HepG2 (cell line): ENCODE results near the gene DERL2. TPM values are rescaled to one million over a fixed set of nuclear protein-coding genes. Genes with fewer than 3 reads are reported as not detected.
A peak's percentile ranks its signal among the peaks of the same experiment; 100 is the strongest.

Source experiments
- AGO2 ChIP-seq: fragments of 200-400 bp; formaldehyde crosslinking; optimal IDR thresholded peaks from 2 replicates; pipeline ENCODE3; 2017; ENCODE audit warnings: mild to moderate bottlenecking, low read depth, low read length, moderate library complexity
- ASH2L ChIP-seq: fragments of 300-600, 200-600 bp; sonication (generic); IDR thresholded peaks from 2 replicates; pipeline ENCODE4 v1.7.0; 2017; ENCODE audit warnings: low read depth, mild to moderate bottlenecking, moderate library complexity, mixed read lengths, low read length; ENCODE audit not compliant: insufficient read length
- EZH2 ChIP-seq: conservative IDR thresholded peaks from 2 replicates; pipeline ENCODE4 v1.6.1; 2012; ENCODE audit warnings: mild to moderate bottlenecking, low read depth, low read length, moderate library complexity
- FLYWCH1 ChIP-seq: sonication (generic); formaldehyde crosslinking; IDR thresholded peaks from 2 replicates; pipeline ENCODE4 v1.8.1; 2023; ENCODE audit warnings: mild to moderate bottlenecking, missing genetic modification reagents
- FOXC1 ChIP-seq: sonication (generic); formaldehyde crosslinking; IDR thresholded peaks from 2 replicates; pipeline ENCODE4 v1.8.0; 2022; ENCODE audit warnings: mild to moderate bottlenecking, missing genetic modification reagents, borderline replicate concordance
- GATAD2A ChIP-seq: IDR thresholded peaks from 2 replicates; pipeline ENCODE4 v1.6.1; 2016
- GTF2F1 ChIP-seq: fragments of 150-350 bp; IDR thresholded peaks from 2 replicates; pipeline ENCODE4 v1.6.1; 2014; ENCODE audit warnings: low read length
- ISL2 ChIP-seq: sonication (generic); formaldehyde crosslinking; IDR thresholded peaks from 2 replicates; pipeline ENCODE4 v1.5.0; 2020; ENCODE audit warnings: missing genetic modification reagents
- KDM3A ChIP-seq: IDR thresholded peaks from 2 replicates; pipeline ENCODE4 v1.6.1; 2018; ENCODE audit warnings: low read depth, missing compliant biosample characterization
- SAFB2 ChIP-seq: sonication (generic); formaldehyde crosslinking; IDR thresholded peaks from 2 replicates; pipeline ENCODE4 v1.5.1; 2020; ENCODE audit warnings: missing genetic modification reagents, low read depth, mild to moderate bottlenecking, borderline replicate concordance
- SCMH1 ChIP-seq: sonication (generic); formaldehyde crosslinking; IDR thresholded peaks from 2 replicates; pipeline ENCODE4 v1.9.0; 2021; ENCODE audit warnings: missing genetic modification reagents, mild to moderate bottlenecking, borderline replicate concordance
- WIZ ChIP-seq: sonication (generic); formaldehyde crosslinking; IDR thresholded peaks from 2 replicates; pipeline ENCODE4 v1.5.1; 2020; ENCODE audit warnings: mild to moderate bottlenecking, missing genetic modification reagents
- YY1 ChIP-seq: IDR thresholded peaks from 2 replicates; pipeline ENCODE4 v1.6.1; 2011; ENCODE audit warnings: low read length, low read depth, moderate library complexity, mild to moderate bottlenecking; ENCODE audit not compliant: insufficient read depth, insufficient replicate concordance
- ZBTB4 ChIP-seq: sonication (generic); formaldehyde crosslinking; IDR thresholded peaks from 2 replicates; pipeline ENCODE4 v1.4.0; 2020; ENCODE audit warnings: missing genetic modification reagents, mild to moderate bottlenecking, borderline replicate concordance
- ZC3H13 ChIP-seq: sonication (generic); formaldehyde crosslinking; IDR thresholded peaks from 2 replicates; pipeline ENCODE4 v1.8.1; 2023; ENCODE audit warnings: mild to moderate bottlenecking, missing genetic modification reagents, moderate library complexity
- ZFP36L2 ChIP-seq: sonication (generic); formaldehyde crosslinking; IDR thresholded peaks from 2 replicates; pipeline ENCODE4 v1.4.0; 2020; ENCODE audit warnings: missing genetic modification reagents
- ZMYM4 ChIP-seq: sonication (generic); formaldehyde crosslinking; IDR thresholded peaks from 2 replicates; pipeline ENCODE4 v1.8.1; 2023; ENCODE audit warnings: mild to moderate bottlenecking, missing genetic modification reagents
- ZNF136 ChIP-seq: sonication (generic); formaldehyde crosslinking; IDR thresholded peaks from 2 replicates; pipeline ENCODE4 v1.8.1; 2022; ENCODE audit warnings: low read depth, mild to moderate bottlenecking, moderate library complexity, missing genetic modification reagents
- ZNF225 ChIP-seq: sonication (generic); formaldehyde crosslinking; IDR thresholded peaks from 2 replicates; pipeline ENCODE4 v1.4.0; 2020; ENCODE audit warnings: mild to moderate bottlenecking, missing genetic modification reagents
- ZNF264 ChIP-seq: sonication (generic); formaldehyde crosslinking; IDR thresholded peaks from 2 replicates; pipeline ENCODE4 v1.4.0; 2020; ENCODE audit warnings: missing genetic modification reagents
- ZNF44 ChIP-seq: sonication (generic); formaldehyde crosslinking; IDR thresholded peaks from 2 replicates; pipeline ENCODE4 v1.5.1; 2020; ENCODE audit warnings: mild to moderate bottlenecking, missing genetic modification reagents
- ZNF710 ChIP-seq: sonication (generic); formaldehyde crosslinking; IDR thresholded peaks from 2 replicates; pipeline ENCODE4 v1.5.0; 2020; ENCODE audit warnings: mild to moderate bottlenecking, missing genetic modification reagents, borderline replicate concordance
- ZNF749 ChIP-seq: sonication (generic); formaldehyde crosslinking; IDR thresholded peaks from 2 replicates; pipeline ENCODE4 v1.8.0; 2022; ENCODE audit warnings: mild to moderate bottlenecking, missing genetic modification reagents, moderate library complexity, borderline replicate concordance
- ZZZ3 ChIP-seq: sonication (generic); formaldehyde crosslinking; IDR thresholded peaks from 2 replicates; pipeline ENCODE4 v1.4.0; 2020; ENCODE audit warnings: missing genetic modification reagents, mild to moderate bottlenecking, borderline replicate concordance
- polyA plus RNA-seq, 8 experiments: library from polyadenylated mRNA; depleted of rRNA in 3 of 8; stranded (reverse) in 7 of 8; unstranded in 1 of 8; fragments of >200 nt; fragmentation: Illumina TruSeq in 4 of 8; extraction: Trizol in 4 of 8; gene quantifications; 2 replicates each; pipeline versions ENCODE4 v1.2.1 to v1.2.3, GENCODE V29; 2011 to 2016; ENCODE audit warnings: low read depth in 4 of 8, missing spikeins in 1 of 8, mixed read lengths in 1 of 8; ENCODE audit not compliant: insufficient read depth in 1 of 8
- total RNA-seq, 5 experiments: library from RNA; depleted of rRNA; stranded (reverse); fragments of >200 nt; fragmentation: Illumina TruSeq; extraction: Trizol; gene quantifications; 2 replicates each; pipeline ENCODE4 v1.2.3, GENCODE V29; 2016; ENCODE audit warnings: low read depth in 1 of 5

Gene DERL2
- total and polyA plus RNA-seq, 2 of the 13 experiments (the other 11 are each of a cell fraction or from before 2014, with no cell fraction given): 59.3 to 65.2 TPM

GRCh38 chr17:5438716-5439445, 47.1 kb downstream of the DERL2 start, which contains the start of gene C1QBP (continued):
- TF ChIP-seq ASH2L: peak; percentile 98
- TF ChIP-seq ZNF710 (CRISPR knock-in tag): peak; percentile 63; the same call in 1 of the 2 replicates
- peak; percentile 78 for TF ChIP-seq ISL2 (CRISPR knock-in tag)
- peak; percentile 85; the same call in 1 of the 2 replicates for TF ChIP-seq ZNF225
- TF ChIP-seq ZC3H13: peak; percentile 81; the same call in 1 of the 2 replicates
- no peak for TF ChIP-seq GTF2F1
- TF ChIP-seq ZNF264 (CRISPR knock-in tag): peak; percentile 81
- TF ChIP-seq ZNF749 (CRISPR knock-in tag): peak; percentile 71; the same call in 1 of the 2 replicates
- peak; percentile 58; the same call in 1 of the 2 replicates for TF ChIP-seq KDM3A (CRISPR knock-in tag)
- TF ChIP-seq AGO2: peak; percentile 94
- no peak; the same call in 1 of the 2 replicates for TF ChIP-seq GATAD2A (CRISPR knock-in tag)
- TF ChIP-seq WIZ (CRISPR knock-in tag): peak; percentile 77; the same call in 1 of the 2 replicates
- peak; percentile 39; the same call in 1 of the 2 replicates for TF ChIP-seq SAFB2
- TF ChIP-seq FOXC1 (CRISPR knock-in tag): peak; percentile 85; the same call in 1 of the 2 replicates
- TF ChIP-seq YY1: peak; percentile 70
- no peak; the same call in 1 of the 2 replicates for TF ChIP-seq ZZZ3 (CRISPR knock-in tag)
- TF ChIP-seq EZH2: no peak
- peak; percentile 86 for TF ChIP-seq FLYWCH1
- no peak for TF ChIP-seq ZNF44 (CRISPR knock-in tag)
- no peak for TF ChIP-seq ZFP36L2
- TF ChIP-seq ZMYM4 (CRISPR knock-in tag): peak; percentile 95
- TF ChIP-seq ZNF136 (CRISPR knock-in tag): no peak
- no peak for TF ChIP-seq ZBTB4 (CRISPR knock-in tag)
- TF ChIP-seq SCMH1 (CRISPR knock-in tag): no peak
